BLaER1 (cell line): ENCODE data around the gene GATB.

Experiments used
- H3K27ac ChIP-seq: shearing (Covaris generic); formaldehyde crosslinking; 2 replicates; pipeline ENCODE4 v1.8.1; 2022
- H3K27me3 ChIP-seq: shearing (Covaris generic); formaldehyde crosslinking; 2 replicates; pipeline ENCODE4 v1.8.1; 2022
- H3K36me3 ChIP-seq: shearing (Covaris generic); formaldehyde crosslinking; 2 replicates; pipeline ENCODE4 v1.8.1; 2022
- H3K4me1 ChIP-seq: shearing (Covaris generic); formaldehyde crosslinking; 2 replicates; pipeline ENCODE4 v1.8.1; 2022
- H3K4me2 ChIP-seq: shearing (Covaris generic); formaldehyde crosslinking; 2 replicates; pipeline ENCODE4 v1.8.1; 2022
- H3K4me3 ChIP-seq: shearing (Covaris generic); formaldehyde crosslinking; 2 replicates; pipeline ENCODE4 v1.8.1; 2022
- H3K9ac ChIP-seq: shearing (Covaris generic); formaldehyde crosslinking; 2 replicates; pipeline ENCODE4 v1.8.1; 2022
- H3K9me3 ChIP-seq: shearing (Covaris generic); formaldehyde crosslinking; 2 replicates; pipeline ENCODE4 v1.8.1; 2022
- H4K20me1 ChIP-seq: shearing (Covaris generic); formaldehyde crosslinking; 2 replicates; pipeline ENCODE4 v1.8.1; 2022
- Cebpa-rat ChIP-seq: shearing (Covaris generic); IDR thresholded peaks from 2 replicates; pipeline ENCODE4 v1.8.1; 2022

Gene GATB

DNA sequence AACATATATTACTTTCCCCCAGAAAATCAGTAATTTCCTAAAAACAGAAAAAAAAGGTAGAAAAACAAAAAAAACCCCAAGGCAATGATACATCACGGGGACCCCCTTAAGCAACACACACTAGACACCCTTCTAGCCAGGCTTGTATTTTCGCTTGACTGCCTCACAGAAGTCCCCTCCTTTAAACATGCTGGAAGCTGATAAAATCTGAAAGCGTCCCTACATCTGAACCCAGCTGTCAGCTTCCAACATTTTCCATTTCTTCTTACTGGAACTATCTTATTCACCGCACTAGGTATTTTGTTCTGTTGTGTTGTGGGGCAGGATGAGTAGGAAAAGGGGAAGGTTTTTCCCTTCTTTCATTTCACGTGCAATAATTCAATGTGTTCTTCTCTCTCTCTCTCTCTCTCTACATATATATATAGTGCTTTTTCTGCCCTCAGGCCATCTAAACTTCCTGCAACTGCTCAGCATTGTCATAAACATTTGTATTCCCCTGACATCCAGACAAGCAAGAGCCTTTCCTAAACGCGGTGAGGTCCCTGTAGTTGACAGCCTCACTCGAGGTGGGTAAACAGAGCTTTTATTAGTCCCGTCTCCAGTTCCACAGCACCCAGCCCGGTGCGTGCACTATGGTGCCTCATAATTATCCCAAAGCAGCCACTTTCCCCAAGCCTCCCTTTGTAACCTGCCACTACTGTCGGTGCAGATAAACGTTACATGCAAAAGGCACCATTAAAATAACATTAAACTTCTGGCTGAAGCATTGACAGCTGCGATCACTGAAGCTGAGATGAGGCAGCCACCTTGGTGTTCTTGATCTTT lies 82.5 kb downstream of the GATB start:
- no peaks in the 10 kb centered on the region for H3K9me3 ChIP-seq
- TF ChIP-seq Cebpa-rat: no peak
- peaks cover 4% of the 10 kb centered on the region; the same call in 1 of the 2 replicates for H3K36me3 ChIP-seq
- H3K9ac ChIP-seq: no peak overlapping the region
- no peaks in the 10 kb centered on the region for H3K4me1 ChIP-seq
- H3K4me3 ChIP-seq: no peak overlapping the region
- no peak overlapping the region for H3K4me2 ChIP-seq
- H3K27me3 ChIP-seq: no peaks in the 10 kb centered on the region
- no peak overlapping the region for H3K27ac ChIP-seq
- H4K20me1 ChIP-seq: no peaks in the 10 kb centered on the region

DNA sequence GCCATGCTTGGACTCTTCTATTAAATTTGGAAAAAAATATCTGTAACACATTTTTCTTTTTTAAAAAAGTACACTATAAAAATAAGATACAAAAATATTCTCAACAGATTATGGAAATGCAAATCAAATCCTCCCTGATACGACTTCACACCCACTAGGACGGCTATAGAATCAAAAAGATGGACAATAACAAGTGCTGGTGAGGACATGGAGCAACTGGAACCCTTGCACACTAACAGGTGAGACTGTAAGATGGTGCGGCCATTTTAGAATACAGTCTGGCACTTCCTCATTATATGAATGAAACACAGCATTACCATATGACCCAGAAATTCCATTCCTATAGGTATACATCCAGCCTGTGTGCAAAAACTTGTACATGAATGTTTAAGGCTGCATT lies 83.6 kb downstream of the GATB start:
- no peak overlapping the region for H3K9ac ChIP-seq
- H3K4me2 ChIP-seq: no peak overlapping the region
- H3K36me3 ChIP-seq: peaks cover 4% of the 10 kb centered on the region; the same call in 1 of the 2 replicates
- no peak for TF ChIP-seq Cebpa-rat
- H3K4me1 ChIP-seq: no peaks in the 10 kb centered on the region
- H3K27me3 ChIP-seq: no peaks in the 10 kb centered on the region
- H3K4me3 ChIP-seq: no peak overlapping the region
- H3K27ac ChIP-seq: no peak overlapping the region
- no peaks in the 10 kb centered on the region for H4K20me1 ChIP-seq
- H3K9me3 ChIP-seq: no peaks in the 10 kb centered on the region

DNA sequence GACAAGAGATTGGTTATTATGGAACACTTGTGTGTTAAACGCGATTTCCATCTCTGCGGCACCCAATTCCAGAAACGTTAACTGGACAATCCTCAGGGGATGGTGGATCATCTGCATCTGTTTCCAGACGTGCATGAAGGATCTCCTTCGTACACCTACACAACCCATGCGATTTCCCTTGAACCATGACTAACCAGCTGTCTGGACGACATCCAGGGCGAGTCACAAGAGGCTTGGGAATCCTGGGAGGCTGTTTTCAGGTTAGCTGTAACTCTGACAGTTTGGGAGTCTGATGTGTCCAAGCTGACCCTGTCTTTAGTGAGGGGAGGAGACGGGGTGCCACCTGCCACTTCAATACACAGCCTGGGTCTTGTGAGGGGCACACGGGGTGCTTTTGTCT lies 84.5 kb downstream of the GATB start:
- no peak overlapping the region for H3K4me3 ChIP-seq
- no peaks in the 10 kb centered on the region for H3K9me3 ChIP-seq
- H3K9ac ChIP-seq: no peak overlapping the region
- no peaks in the 10 kb centered on the region for H4K20me1 ChIP-seq
- no peaks in the 10 kb centered on the region for H3K4me1 ChIP-seq
- peaks cover 4% of the 10 kb centered on the region; the same call in 1 of the 2 replicates for H3K36me3 ChIP-seq
- no peak overlapping the region for H3K27ac ChIP-seq
- H3K4me2 ChIP-seq: no peak overlapping the region
- TF ChIP-seq Cebpa-rat: no peak
- no peaks in the 10 kb centered on the region for H3K27me3 ChIP-seq

DNA sequence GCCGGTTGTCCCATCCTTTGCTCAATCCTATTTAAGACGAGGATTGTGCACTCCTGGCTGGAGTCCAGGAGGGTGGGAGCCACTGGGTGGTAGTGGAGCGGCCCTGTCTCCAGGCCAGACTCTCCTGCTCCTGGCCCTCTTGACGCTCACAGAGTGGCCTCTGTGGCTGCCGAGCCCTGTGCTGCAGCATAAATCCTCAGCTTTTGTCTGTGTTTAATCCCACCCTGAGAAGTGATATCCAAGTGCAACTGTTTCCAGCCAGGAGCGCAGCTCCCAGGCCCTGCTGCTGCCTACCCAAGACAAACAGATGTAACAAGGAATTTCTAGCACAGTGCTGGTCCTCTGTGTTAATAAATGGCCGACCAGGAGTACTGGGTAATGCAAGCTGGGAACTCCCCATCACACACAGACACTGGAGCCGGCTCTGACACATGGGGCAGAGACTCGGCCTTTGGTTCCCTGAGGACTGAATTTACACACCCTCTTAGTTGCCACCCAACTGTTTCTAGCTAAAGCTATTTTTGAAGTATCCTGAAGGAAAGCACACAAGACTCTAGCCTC lies 85.3 kb downstream of the GATB start:
- Histone ChIP-seq H3K9me3 (no peaks in the 10 kb centered on the region), H4K20me1 (no peaks in the 10 kb centered on the region), H3K4me3 (no peak overlapping the region), H3K9ac (no peak overlapping the region), H3K27me3 (no peaks in the 10 kb centered on the region), H3K27ac (no peak overlapping the region), H3K36me3 (peaks cover 4% of the 10 kb centered on the region; the same call in 1 of the 2 replicates), H3K4me2 (no peak overlapping the region), H3K4me1 (no peaks in the 10 kb centered on the region)
- TF ChIP-seq Cebpa-rat: no peak

DNA sequence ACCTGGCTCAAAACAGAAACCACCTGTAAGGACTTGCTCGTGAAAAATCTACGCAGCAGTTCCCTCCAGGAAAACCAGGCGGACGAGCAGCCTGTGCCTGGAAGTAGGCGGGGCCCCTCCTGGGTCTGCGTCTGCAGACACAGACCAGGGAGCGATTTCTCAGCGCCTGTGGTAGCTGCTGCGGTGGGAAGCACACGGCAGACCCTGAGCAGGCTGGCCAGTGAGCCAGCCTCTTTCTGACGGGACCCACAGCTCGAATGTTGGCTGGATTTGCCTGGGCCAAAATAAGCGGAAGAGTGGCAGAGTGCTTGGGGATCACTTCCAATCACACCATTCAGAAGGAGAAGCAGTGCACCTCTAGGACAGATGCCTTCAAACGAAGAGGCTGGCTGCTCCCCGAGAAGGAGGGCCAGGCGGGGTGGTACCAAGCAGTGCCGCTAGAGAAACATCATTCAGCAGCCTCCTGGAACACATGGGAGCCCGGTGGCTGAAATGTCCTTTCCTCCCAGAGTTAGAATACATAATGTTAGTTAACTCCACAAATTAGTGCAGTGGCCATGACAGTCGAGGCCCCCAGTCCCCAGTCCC lies 85.9 kb downstream of the GATB start:
- Histone ChIP-seq H3K4me1 (no peaks in the 10 kb centered on the region), H3K27ac (no peak overlapping the region), H3K4me2 (no peak overlapping the region), H3K4me3 (no peak overlapping the region), H3K9ac (no peak overlapping the region), H3K9me3 (no peaks in the 10 kb centered on the region), H3K27me3 (no peaks in the 10 kb centered on the region), H3K36me3 (peaks cover 4% of the 10 kb centered on the region; the same call in 1 of the 2 replicates), H4K20me1 (no peaks in the 10 kb centered on the region)
- no peak for TF ChIP-seq Cebpa-rat

DNA sequence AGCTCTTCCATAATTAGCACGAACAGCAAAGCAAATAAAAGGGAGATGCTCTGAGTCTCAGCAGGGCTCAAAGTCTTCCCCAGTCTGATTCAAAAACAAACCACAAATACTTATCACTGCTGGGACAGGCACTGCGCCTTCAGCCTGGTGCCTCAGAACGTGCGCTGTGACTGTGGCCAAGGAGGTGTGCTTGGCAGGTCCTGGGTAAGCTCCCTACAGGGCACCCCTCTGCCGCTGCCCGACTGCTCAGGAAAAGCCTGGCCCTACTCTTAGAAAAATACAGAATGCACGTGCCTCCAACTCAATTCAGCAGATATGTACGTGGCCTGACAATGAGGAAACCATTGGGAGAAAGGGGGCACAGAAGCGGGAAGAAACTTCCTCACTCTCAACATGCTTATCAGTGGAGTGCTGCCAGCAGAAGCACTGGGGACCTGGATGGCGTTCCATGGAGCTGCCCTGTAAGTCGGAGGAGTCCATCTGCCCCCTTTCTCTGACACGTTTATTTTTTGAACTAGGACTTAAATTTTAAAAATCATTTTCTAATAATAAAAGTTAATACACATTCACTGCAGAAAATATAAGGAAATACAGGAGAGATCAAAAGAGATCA lies 86.8 kb downstream of the GATB start:
- no peaks in the 10 kb centered on the region for H3K9me3 ChIP-seq
- no peaks in the 10 kb centered on the region for H4K20me1 ChIP-seq
- H3K9ac ChIP-seq: no peak overlapping the region
- no peaks in the 10 kb centered on the region for H3K27me3 ChIP-seq
- H3K4me3 ChIP-seq: no peak overlapping the region
- H3K4me1 ChIP-seq: no peaks in the 10 kb centered on the region
- TF ChIP-seq Cebpa-rat: no peak
- H3K27ac ChIP-seq: no peak overlapping the region
- H3K36me3 ChIP-seq: no peaks in the 10 kb centered on the region; the same call in 1 of the 2 replicates
- H3K4me2 ChIP-seq: no peak overlapping the region

DNA sequence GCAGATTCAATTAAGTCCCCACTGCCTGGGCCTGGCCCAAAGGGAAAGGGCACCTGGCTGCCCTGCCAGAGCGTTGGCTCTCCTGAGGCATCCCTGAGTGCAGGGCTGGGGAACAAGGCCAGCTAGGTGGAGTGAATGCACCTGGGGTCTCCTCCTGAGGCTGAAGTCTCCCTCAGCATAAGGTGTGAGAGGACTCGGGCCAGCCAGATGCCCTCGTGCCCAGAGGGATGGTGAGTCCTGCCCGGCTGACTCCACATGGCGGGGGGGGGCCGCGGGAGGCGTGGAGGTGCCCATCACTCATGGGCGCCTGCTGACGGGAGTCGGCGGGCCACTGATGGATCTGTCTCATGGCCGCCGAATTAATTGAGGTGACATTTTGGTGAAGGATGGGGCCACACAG lies 87.8 kb downstream of the GATB start:
- H3K4me2 ChIP-seq: no peak overlapping the region
- H3K36me3 ChIP-seq: no peaks in the 10 kb centered on the region
- no peak overlapping the region for H3K9ac ChIP-seq
- H3K4me1 ChIP-seq: no peaks in the 10 kb centered on the region
- no peak overlapping the region for H3K27ac ChIP-seq
- no peaks in the 10 kb centered on the region for H4K20me1 ChIP-seq
- no peak overlapping the region for H3K4me3 ChIP-seq
- TF ChIP-seq Cebpa-rat: no peak
- no peaks in the 10 kb centered on the region for H3K9me3 ChIP-seq
- no peaks in the 10 kb centered on the region for H3K27me3 ChIP-seq

DNA sequence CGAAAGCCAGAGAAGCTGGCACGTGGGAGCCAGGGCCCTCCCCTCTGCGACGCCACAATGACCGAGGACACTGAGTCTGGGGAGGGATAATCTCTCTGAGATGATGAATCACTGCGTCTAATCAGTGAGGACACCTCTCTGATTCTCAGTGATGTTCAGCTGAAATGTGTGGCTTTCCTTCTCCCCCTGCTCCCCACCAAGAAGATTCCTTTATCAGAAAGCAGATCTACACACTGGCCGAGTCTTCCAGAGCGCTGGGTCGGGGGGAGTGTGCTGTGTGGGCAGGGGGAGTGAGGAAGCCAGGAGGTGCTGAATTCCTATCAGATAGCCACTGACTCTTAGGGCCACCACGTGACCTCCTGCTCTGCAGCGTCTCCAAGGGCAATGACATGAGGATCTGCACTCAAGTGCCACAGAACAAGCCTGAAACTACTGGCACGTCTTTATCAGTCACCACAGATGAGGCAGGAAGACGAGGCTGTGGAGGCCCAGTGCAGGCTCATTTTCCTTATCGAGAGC lies 89.2 kb downstream of the GATB start:
- H3K36me3 ChIP-seq: no peaks in the 10 kb centered on the region
- no peak overlapping the region for H3K4me2 ChIP-seq

DNA sequence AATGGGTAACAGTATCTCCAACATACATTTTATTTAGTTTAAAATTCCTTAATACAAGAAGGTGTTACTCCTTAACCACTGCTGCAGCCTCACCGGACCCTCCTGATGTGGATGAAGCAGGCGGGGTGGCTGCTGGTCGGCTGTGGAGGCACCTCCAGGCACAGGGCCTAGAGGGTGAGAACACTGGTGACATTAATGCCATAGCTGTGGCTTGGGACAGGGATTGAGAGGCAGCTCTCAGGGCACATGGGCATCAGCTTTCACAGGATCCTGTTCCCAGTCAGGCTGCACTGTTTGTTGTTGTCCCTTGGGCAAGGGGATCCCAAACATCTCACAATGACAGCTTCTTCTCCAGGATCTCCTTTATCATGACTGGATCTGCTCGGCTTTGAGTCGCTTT lies 90.0 kb downstream of the GATB start:
- Histone ChIP-seq H3K4me2 (no peak overlapping the region), H3K9ac (no peak overlapping the region), H3K4me3 (no peak overlapping the region), H3K9me3 (no peaks in the 10 kb centered on the region), H3K27me3 (no peaks in the 10 kb centered on the region), H3K4me1 (no peaks in the 10 kb centered on the region), H4K20me1 (no peaks in the 10 kb centered on the region), H3K36me3 (no peaks in the 10 kb centered on the region), H3K27ac (no peak overlapping the region)
- TF ChIP-seq Cebpa-rat: no peak

More for the DNA sequence above, 89.2 kb downstream of the GATB start:
- Histone ChIP-seq H3K4me1 (no peaks in the 10 kb centered on the region), H3K9ac (no peak overlapping the region), H3K9me3 (no peaks in the 10 kb centered on the region), H3K27ac (no peak overlapping the region), H4K20me1 (no peaks in the 10 kb centered on the region), H3K27me3 (no peaks in the 10 kb centered on the region), H3K4me3 (no peak overlapping the region)
- TF ChIP-seq Cebpa-rat: no peak

DNA sequence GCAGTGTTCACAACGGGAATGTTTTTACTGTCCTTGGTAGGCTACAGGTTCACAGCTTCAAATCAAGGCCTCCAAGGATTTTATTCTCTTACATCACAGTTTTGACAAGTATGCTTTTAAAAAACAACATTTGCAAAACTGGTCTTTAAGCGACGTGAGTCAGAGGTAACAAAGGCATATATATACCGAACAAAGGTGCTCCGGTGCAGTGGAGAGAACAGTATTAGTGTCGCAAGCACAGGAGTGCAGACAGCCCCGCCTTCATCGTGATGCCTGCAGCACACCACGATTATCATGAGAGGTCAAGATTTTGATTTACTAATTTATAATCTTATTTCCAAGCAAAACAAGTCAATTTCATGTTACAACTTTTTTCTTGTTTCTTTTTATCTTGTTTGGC lies 90.8 kb downstream of the GATB start:
- no peak for TF ChIP-seq Cebpa-rat
- Histone ChIP-seq H3K4me3 (no peak overlapping the region), H3K27me3 (no peaks in the 10 kb centered on the region), H3K36me3 (no peaks in the 10 kb centered on the region), H3K4me1 (no peaks in the 10 kb centered on the region), H3K9ac (no peak overlapping the region), H3K4me2 (no peak overlapping the region), H3K9me3 (no peaks in the 10 kb centered on the region), H3K27ac (no peak overlapping the region), H4K20me1 (no peaks in the 10 kb centered on the region)
